Skin of body (tissue), 2 donors: ENCODE results near the gene FCHSD2. TPM values are rescaled to one million over a fixed set of nuclear protein-coding genes. Genes with fewer than 3 reads are reported as not detected.
"Not testable (repeated sequence)": the region's sequence is repeated elsewhere in the genome, so short reads cannot be mapped to it uniquely, and the experiment has no call there.

Experiments
- DNase-seq: peaks from one replicate; lab custom pipeline; 2025; lab: John Stamatoyannopoulos, UW
- total RNA-seq: library from RNA; depleted of rRNA; stranded (reverse); fragments of >200 nt; gene quantifications from one replicate; pipeline ENCODE4 v1.2.3, GENCODE V29; 2014

Gene FCHSD2
- total RNA-seq, 1 donor from 2014 or later = 18.7 TPM

DNA sequence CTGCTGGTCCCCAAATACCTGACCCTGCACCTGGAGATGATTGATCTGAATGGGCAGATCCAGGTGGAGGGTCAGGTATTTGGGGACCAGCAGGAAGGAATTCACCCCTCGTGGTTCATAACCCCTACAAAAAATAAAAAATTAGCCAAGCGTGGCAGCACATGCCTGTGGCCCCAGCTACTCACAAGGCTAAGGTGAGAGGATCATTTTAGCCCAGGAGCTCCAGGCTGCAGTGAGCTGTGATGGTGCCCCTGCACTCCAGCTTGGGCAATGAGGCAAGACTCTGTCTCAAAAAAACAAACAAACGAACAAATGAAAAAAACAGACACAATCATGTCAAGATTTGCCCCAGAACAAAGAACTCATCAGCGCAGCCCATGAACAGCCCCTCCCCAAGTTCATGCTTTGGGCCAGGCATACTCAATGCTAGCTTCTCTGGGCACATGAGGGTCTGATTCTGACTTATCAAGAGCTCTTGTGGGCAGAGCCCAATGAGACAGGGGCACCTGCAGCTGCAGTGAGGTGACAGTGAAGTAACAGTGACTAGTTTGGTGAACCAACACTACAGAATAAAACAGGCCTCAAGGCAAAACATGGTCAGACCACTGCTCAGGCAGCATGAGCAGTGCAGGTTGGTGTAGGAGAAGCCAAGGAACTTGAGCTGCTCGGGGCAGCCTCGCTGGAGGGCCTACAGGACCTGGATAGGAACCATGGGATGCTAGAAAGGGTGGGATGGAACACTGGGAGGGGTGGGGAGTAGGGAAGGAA, 10.2 kb upstream of the FCHSD2 start:
- no peak for DNase-seq

GRCh38 chr11:73151416-73151815, 9.3 kb upstream of the FCHSD2 start:
- DNase-seq = no peak

GRCh38 chr11:73149105-73149504, 7.0 kb upstream of the FCHSD2 start:
- no peak for DNase-seq

DNA sequence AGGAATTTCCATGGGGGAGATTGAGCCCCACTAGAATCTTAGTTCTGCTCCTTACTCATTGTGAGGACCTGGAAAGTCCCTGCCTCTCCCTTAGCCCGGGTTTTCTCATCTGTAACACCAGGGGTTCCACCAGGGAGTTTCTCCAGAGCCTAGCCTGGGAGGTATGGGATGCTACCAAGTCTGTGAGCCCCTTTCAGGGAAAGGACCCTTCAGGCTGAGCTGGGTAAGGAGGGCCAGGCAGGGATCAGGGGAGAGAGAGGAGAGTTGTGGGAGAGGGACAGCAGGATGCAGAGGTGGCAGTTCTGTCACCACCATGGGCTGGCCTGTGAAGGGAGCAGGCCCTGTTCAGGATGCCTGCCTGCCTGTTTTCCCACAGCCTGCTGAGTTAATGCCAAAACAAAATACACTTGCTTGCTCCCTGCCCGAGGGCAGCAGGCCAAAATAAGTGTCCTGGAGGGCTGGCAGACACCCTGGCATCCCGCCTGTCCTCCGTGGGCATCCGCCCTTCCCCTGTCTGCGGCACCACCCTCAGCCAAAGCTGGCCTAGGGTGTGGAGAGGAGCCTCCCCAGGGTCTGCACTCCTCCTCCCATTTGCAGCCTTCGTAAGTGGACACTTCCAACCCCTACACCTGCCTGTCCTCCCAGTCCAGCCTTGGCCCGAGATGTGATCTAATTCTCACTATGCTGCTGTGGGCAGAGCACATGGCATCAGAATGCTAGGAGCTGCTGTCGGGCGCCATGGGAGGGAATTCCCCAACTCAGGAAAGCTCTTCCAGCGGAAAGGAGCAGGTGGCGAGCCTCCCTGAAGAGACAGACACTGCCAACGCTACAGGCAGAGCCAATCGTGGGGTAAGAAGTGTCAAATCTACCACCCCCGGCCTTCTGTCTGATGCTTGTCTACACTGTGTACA, 5.9 kb upstream of the FCHSD2 start:
- no peak for DNase-seq

- DNase-seq = no peak
Measured at GRCh38 chr11:73145986-73146575, 4.0 kb upstream of the FCHSD2 start.

DNA sequence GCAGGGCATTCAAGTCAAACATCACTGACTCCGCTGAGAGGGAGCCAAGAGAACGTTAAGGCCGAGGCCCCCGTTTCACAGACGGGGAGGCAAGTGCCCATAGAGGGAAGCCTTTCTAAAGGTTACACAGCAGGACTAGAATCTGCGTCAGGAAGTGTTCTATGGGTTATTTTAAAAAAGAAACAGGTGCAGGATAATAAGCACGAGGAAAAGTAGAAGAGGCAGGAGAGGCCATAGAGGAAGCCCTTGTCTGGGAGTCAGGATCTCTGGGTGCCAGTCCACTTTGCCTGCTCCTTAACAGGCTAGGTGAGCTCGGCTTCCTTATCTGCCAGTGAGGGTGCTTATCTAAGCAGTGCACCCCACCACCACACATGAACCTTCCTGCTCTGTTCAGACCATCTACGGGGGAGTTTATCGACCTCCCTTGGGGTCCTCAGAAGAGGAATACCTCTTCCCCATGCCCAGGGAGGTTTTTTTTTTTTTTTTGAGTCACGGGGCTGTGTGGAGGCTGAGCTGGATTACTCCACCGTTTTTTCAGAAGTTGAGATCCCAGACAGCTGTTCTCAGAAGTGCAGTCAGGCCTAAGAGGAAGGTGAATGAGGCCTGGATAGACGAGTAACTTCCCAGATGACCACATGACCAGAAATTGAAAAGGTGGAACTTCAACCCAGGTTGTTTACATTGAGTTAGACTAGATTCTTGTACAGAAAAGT, 1.2 kb upstream of the FCHSD2 start:
- DNase-seq = no peak

DNA sequence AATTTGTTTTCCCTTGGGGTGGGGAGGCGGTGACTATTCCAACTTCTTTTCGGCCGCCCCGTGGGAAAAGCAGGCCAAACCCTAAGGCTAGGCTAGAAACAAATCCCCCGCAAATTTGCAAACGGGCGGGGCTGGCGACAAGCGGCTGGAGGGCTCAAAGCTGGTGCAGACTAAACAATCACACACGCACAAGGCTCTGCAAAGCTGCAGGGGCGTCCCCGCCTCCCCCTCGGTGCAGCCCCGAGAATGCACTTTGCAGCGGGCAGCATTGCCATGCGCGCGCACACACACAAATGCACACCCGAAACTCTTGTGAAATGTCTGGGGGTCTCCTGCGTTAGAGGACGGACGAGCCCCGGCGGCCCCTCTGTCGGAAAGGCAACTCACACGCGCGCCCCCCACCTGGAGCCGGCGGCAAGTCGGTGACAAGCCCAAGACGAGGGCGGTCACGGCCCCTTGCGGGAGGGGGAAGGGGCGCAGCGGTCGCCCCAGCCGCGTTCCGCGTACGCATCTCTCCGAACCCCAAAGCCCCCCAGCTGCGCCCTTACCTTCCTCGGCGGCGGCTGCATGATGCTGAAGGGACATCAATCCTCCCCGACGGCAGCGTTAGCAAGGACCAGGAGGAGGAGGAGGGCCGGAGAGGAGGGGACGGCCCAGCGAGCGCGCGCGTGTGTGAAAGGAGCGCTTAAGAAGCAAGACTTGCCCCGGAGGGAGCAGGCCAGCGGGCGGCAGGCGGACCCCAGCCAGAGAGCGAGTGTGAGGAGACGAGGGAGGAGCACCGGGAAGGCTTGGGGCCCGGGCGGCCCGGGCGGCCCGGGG, 600 bp downstream of the FCHSD2 start:
- DNase-seq = peak; percentile 64

DNA sequence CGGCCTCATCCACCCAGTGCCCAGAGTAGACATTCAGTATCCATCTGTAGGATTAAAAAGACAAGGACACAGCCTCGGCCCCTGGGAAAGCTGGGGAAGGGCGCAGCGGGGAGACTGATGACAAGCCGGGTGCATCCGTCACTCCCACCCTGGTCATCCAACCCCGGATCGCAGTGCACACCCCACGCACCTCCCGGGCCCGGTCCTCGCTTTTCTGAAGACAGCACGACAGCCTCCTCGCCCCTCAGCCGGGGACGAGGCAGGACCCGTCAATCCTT, 1.1 kb downstream of the FCHSD2 start:
- DNase-seq = no peak

DNA sequence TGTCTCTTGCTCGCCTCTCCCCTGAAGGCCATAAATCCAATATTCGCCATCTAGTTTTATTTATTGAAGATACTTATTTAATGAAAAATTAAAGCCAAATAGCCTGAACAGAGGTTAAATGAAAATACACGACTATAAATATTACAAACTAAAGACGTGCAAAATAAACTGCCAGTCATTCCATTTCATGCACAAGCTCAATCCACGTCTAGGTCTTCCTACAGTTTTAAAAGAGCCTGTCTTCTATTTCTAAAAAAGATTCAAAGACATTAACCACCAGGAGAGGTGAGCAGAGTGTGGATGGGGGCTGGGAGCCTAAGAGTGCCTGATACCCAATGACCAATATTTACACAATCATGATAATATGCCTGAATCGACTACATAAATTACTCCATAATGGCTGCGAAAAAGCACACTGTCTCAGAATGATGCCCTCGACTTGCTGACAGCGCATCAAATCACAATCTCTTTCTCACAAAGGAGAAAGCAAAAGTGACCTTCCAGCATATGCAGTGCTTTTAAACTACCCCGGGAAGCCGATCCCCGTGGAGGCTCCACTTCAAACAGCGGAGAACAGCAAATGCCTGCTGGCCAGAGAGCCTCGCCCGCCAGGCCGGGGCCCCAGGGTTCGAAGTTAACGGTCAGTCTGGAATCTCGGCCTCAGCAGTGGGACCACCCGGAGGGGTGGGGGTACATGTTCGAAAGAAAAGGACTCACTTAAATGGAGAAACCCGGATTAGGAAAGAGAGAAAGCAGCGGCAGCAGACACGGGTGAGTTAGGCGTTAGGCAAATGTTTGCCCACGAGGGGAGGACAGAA, 1.7 kb downstream of the FCHSD2 start:
- no peak for DNase-seq

DNA sequence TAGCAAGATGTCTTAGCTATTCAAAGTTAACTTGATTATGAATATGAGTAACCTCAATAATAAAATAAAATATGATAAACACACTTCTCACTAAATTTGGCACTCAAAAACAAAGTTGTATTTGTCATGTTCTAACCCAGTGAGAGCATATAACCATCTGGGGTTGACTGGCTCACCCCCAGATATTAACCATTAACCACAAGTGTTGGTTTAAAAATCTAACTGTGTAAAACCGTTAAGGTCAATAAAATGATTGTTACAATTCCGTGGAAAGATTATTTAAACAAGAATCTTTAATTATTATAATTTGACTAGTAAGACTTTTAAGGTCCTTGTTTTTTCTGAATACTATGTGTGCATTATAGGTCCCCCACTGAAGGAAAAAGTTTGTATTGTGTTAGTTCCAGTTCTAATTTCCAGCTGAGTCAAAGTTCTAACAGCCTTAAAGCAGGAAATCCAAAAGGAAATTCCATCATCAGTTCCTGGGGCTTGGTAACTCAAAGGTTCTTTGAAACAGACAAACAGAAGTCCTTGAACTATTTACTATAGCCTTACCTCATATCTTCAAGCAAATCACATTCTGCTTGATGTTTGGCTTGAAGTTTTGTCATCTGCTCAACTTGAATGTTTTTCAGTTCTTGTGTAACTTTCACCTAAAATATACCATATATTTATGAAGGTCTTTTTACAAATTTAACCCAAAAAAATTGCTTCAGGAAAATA, 2.5 kb downstream of the FCHSD2 start:
- DNase-seq = no peak

- DNase-seq = no peak
Measured at GRCh38 chr11:73137944-73138274, 4.2 kb downstream of the FCHSD2 start.

- DNase-seq = no peak
Measured at GRCh38 chr11:73137262-73137943, 4.7 kb downstream of the FCHSD2 start.

DNA sequence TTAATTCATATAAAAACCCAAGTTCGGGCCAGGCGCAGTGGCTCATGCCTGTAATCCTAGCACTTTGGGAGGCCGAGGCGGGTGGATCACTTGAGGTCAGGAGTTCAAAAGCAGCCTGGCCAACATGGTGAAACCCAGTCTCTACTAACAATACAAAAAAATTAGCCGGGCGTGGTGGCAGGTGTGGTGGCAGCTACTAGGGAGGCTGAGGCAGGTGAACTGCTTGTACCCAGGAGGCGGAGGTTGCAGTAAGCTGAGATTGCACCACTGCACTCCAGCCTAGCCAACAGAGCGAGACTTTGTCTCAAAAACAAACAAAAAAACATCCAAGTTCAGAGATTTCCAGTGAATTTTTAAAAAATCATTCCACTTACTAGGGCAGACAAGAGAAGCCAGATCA, 5.4 kb downstream of the FCHSD2 start:
- not testable (repeated sequence) for DNase-seq

DNA sequence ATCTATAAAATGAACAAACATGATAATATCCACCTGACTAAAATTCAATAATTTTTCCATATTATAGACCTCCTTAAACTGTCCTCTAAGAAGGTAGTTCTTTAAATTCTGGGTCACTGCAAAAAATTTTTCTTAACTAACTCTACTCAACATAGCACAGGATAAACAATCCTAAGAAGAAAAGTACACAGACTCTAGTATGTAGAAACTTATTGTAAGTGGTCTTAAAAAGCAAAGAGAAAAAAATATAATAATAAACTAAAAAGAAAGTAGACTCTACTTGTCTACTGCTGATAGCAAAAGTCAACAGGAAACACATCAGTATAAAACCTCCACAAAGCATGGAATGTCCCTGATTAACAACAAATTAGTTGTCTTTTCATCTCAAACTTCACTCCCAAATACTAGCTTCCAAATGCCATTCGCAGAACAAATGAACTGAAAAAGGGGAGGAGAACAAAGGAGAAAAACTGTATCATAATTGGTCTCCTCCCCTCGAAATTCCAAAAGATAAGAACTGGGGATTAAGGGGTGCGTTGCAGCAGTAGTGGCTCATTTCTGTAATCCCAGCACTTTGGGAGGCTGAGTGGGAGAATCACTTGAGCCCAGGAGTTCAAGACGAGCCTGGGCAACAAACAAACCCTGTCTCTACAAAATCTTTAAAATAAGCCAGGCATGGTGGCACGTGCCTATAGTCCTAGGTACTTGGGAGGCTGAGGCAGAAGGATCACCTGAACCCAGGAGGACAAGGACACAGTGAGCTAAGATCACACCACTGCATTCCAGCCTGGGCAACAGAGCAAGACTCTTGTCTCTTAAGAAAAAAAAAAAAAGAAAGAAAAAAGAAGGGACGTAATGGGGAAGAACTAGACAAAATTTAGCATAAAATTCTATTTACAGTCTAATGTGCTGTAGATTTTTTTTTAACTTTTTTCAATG, 6.5 kb downstream of the FCHSD2 start:
- DNase-seq = no peak

DNA sequence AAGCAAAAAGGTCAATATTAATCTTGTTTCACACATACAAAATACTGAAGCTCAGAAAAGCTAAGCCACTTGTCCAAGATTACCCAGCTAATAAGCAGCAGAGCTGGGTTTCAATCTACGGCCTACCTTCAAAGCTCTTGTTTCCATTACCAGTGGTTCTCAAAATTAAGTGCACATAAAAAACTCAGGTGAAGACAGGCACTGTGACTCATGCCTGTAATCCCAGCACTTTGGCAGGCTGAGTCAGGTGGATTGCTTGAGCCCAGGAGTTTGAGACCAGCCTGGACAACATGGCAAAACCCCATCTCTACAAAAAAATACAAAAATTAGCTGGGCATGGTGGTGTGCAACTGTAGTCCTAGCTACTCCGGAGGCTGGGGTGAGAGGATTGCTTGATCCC, 9.8 kb downstream of the FCHSD2 start:
- DNase-seq = not testable (repeated sequence)

DNA sequence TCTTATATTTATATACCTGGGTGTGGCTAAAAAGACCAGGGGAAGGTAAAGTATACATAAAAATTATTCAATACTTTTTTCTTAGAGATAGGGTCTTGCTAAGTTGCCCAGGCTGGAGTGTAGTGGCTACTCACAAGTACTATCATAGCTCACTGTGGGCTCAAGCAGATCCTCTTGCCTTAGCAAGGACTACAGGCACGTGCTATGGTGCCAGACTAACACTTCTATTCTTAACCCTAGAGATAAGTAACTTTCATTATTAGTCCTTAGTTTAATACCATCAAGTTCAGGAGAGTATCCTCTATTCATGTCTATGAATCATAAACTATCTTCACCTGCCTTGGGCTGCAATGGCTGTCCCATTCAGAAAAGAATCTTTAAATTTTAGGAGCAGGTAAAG, 11.9 kb downstream of the FCHSD2 start:
- no peak for DNase-seq

- no peak for DNase-seq
Measured at GRCh38 chr11:73129198-73129597, 12.9 kb downstream of the FCHSD2 start.
